Effector memory CD8-positive, alpha-beta T cell (primary cell): ENCODE measurements around the gene ADD2.
"Not testable (repeated sequence)": the region's sequence is repeated elsewhere in the genome, so short reads cannot be mapped to it uniquely, and the experiment has no call there.

Experiments
- ATAC-seq: fragments of 150-1000 bp; cut with Tn5 transposase; replicated peaks from 2 replicates; pipeline ENCODE4 v1.10.0; 2021; ENCODE audit warnings: mild to moderate bottlenecking, moderate library complexity
- DNase-seq, 3 experiments: peaks; one replicate each; pipeline ENCODE4 v3.0.0; 2021
- H3K27ac Mint-ChIP-seq, 2 donors: one replicate each; pipeline ENCODE4 v1.8.0; 2022; ENCODE audit warnings: mild to moderate bottlenecking in 2 of 2, mixed read lengths in 2 of 2, moderate library complexity in 2 of 2
- H3K27me3 Mint-ChIP-seq, 2 donors: one replicate each; pipeline ENCODE4 v1.8.0; 2022; ENCODE audit warnings: mixed read lengths in 2 of 2
- H3K36me3 Mint-ChIP-seq: one replicate; pipeline ENCODE4 v1.8.0; 2022; ENCODE audit warnings: mild to moderate bottlenecking, moderate library complexity, mixed read lengths; ENCODE audit not compliant: insufficient read depth
- H3K4me1 Mint-ChIP-seq, 2 donors: one replicate each; pipeline ENCODE4 v1.8.0; 2022; ENCODE audit warnings: low read depth in 2 of 2, mixed read lengths in 2 of 2
- H3K4me3 Mint-ChIP-seq, 2 donors: one replicate each; pipeline ENCODE4 v1.8.0; 2022; ENCODE audit warnings: mild to moderate bottlenecking in 2 of 2, mixed read lengths in 2 of 2, moderate library complexity in 2 of 2
- H3K9me3 Mint-ChIP-seq, 2 donors: one replicate each; pipeline ENCODE4 v1.8.0; 2022; ENCODE audit warnings: mixed read lengths in 2 of 2
- total RNA-seq, 9 experiments: gene quantifications; one replicate each; lab custom pipeline; 2026; lab: John Stamatoyannopoulos, UW

The ADD2 gene, protein sequence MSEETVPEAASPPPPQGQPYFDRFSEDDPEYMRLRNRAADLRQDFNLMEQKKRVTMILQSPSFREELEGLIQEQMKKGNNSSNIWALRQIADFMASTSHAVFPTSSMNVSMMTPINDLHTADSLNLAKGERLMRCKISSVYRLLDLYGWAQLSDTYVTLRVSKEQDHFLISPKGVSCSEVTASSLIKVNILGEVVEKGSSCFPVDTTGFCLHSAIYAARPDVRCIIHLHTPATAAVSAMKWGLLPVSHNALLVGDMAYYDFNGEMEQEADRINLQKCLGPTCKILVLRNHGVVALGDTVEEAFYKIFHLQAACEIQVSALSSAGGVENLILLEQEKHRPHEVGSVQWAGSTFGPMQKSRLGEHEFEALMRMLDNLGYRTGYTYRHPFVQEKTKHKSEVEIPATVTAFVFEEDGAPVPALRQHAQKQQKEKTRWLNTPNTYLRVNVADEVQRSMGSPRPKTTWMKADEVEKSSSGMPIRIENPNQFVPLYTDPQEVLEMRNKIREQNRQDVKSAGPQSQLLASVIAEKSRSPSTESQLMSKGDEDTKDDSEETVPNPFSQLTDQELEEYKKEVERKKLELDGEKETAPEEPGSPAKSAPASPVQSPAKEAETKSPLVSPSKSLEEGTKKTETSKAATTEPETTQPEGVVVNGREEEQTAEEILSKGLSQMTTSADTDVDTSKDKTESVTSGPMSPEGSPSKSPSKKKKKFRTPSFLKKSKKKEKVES
- total RNA-seq: 0 to 2.6 (median 0.55) reads per million in 9 experiments

DNA sequence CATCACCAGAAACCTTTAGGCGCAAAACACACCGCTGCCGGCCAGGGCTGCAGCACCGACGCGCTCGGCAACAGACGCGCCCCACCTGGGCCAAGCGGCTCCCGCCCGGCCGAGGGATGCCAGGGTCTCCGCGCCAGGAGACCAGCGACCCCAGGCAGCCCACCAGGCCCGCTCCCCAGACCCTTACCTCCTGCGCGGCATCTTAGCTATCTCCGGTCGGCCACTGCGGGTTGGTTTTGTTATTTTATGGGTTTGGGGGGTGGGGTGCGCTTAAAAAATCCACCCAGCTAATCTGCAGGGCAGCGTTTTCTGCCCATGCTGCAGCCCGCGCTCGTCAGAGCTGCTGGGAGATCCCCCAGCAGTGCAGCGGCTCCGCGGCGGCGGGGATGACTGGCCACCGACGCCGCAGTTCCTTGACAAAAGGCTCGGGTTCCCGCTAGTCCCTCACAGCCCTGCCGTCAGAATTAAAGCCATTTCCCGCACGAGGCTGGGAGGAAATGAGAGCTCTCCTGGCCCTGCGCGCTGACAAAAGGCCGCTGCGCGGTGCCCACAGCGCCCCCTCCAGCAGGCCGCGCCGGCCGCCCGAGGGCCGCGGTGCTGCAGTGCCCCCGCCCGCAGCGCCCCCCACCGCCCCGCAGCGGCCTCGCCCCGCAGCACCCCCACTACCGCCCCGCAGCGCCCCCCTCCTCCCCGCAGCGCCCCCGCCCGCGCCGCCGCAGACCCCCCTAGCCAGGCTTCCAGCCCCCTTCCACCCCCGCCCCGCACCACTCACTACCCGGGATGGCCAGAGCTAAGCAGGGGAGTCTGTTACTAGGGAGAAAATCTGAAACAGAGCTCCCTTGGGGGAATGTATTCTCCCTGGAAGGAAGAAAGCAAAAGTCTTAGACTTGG lies at the start of gene ADD2:
Gene ADD2 (minus strand): TSS at position 502 of the 891 bp plus-strand sequence. CDS start 61,792 bp downstream, outside the sequence.
- H3K9me3 Mint-ChIP-seq: no peaks in the 10 kb centered on the region
- DNase-seq: peak in 1 of 3 experiments; percentile 18
- peak within 1 kb of the TSS; percentile 71 to 86 for H3K4me3 Mint-ChIP-seq
- peaks cover 12 to 14% of the 10 kb centered on the region in 2 donors for H3K4me1 Mint-ChIP-seq
- H3K27ac Mint-ChIP-seq: peak within 1 kb of the TSS; percentile 81 to 83
- H3K27me3 Mint-ChIP-seq: peaks cover 75 to 88% of the 10 kb centered on the region in 2 donors
- no peaks in the 10 kb centered on the region for H3K36me3 Mint-ChIP-seq
- peak; percentile 77 for ATAC-seq

DNA sequence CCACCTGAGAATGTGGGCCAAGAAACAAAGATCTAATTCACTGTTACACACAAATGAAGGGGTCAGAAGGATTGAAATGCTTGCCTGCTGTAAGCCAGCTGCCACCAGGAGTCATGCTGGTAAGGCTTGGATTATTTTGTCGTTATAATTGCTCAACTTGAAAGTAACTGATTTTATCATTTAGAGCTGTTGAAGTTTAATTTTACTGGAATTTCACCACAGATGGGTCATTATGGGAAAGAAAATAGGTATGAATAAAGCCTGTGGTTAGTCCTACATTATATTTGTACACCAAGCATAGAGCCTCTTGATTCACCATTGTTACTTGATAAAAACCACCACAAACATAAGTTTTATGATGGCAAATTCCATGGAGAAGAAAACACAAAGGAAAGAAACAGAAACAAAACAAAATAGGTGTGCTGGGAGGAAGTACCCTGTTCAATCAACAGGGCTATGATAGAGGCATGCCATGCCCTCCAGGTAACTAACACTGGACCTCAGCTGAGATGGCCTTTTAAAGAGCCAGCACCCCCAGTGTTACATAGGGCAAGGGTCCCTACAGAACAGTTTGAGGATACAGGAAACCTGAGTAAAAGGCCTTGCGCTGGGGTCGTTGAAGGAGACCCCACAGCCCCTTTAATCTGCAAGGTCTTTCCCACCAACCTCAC lies 49.4 kb upstream of the ADD2 start:
- no peaks in the 10 kb centered on the region for H3K9me3 Mint-ChIP-seq
- peaks cover 3% of the 10 kb centered on the region for H3K36me3 Mint-ChIP-seq
- H3K27me3 Mint-ChIP-seq: peaks cover 0 to 39% of the 10 kb centered on the region in 2 donors
- peaks cover under 1 to 2% of the 10 kb centered on the region in 2 donors for H3K4me1 Mint-ChIP-seq
- H3K27ac Mint-ChIP-seq: no peak overlapping the region
- DNase-seq (no peak), ATAC-seq (no peak)
- no peak overlapping the region for H3K4me3 Mint-ChIP-seq

DNA sequence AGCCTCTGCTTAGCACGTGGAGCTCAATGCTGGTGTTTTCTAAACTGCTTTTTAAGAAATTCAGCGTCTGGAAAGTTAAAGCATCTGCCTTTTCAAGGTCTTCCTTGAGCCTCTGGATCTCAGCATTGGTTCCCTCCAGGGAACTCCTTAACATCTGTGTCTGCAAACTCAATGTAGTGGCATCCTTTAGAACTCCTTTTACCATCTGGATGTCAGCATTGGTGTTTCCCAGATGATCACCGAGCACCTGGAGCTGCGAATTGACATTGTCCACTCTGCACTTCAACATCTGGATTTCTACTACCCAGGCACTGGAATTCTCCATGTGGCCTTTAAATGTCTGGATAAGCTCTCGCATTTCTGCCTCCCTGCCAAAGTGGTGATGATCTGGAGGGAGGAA lies 48.7 kb upstream of the ADD2 start:
- H3K9me3 Mint-ChIP-seq: no peaks in the 10 kb centered on the region
- no peak overlapping the region for H3K4me3 Mint-ChIP-seq
- DNase-seq (no peak), ATAC-seq (no peak)
- H3K36me3 Mint-ChIP-seq: peaks cover 3% of the 10 kb centered on the region
- H3K4me1 Mint-ChIP-seq: no peaks in the 10 kb centered on the region
- H3K27ac Mint-ChIP-seq: no peak overlapping the region
- H3K27me3 Mint-ChIP-seq: peaks cover 0 to 39% of the 10 kb centered on the region in 2 donors

- H3K9me3 Mint-ChIP-seq: no peaks in the 10 kb centered on the region
- peaks cover 3% of the 10 kb centered on the region for H3K36me3 Mint-ChIP-seq
- peaks cover 0 to 2% of the 10 kb centered on the region in 2 donors for H3K4me1 Mint-ChIP-seq
- no peak overlapping the region for H3K27ac Mint-ChIP-seq
- DNase-seq (no peak), ATAC-seq (no peak)
- H3K27me3 Mint-ChIP-seq: peaks cover 0 to 25% of the 10 kb centered on the region in 2 donors
- H3K4me3 Mint-ChIP-seq: no peak overlapping the region
Measured at GRCh38 chr2:70808983-70809958, 41.3 kb upstream of the ADD2 start.

GRCh38 chr2:70807828-70808118 lies 39.8 kb upstream of the ADD2 start:
- peaks cover 3% of the 10 kb centered on the region for H3K36me3 Mint-ChIP-seq
- no peaks in the 10 kb centered on the region for H3K9me3 Mint-ChIP-seq
- no peak overlapping the region for H3K27ac Mint-ChIP-seq
- H3K4me1 Mint-ChIP-seq: peaks cover 0 to 2% of the 10 kb centered on the region in 2 donors
- DNase-seq (no peak), ATAC-seq (no peak)
- no peak overlapping the region for H3K4me3 Mint-ChIP-seq
- peaks cover 0 to 25% of the 10 kb centered on the region in 2 donors for H3K27me3 Mint-ChIP-seq

- Mint-ChIP-seq H3K27ac (no peak overlapping the region), H3K9me3 (no peaks in the 10 kb centered on the region), H3K4me3 (no peak overlapping the region), H3K27me3 (peaks cover 0 to 25% of the 10 kb centered on the region in 2 donors), H3K36me3 (peaks cover 3% of the 10 kb centered on the region), H3K4me1 (peaks cover 0 to 2% of the 10 kb centered on the region in 2 donors)
- ATAC-seq (no peak), DNase-seq (no peak)
Measured at GRCh38 chr2:70807102-70807827, 39.3 kb upstream of the ADD2 start.

GRCh38 chr2:70806620-70807019 lies 38.6 kb upstream of the ADD2 start:
- Mint-ChIP-seq H3K4me1 (peaks cover 0 to 2% of the 10 kb centered on the region in 2 donors), H3K4me3 (no peak overlapping the region), H3K36me3 (peaks cover 3% of the 10 kb centered on the region), H3K9me3 (no peaks in the 10 kb centered on the region), H3K27me3 (peaks cover 0 to 29% of the 10 kb centered on the region in 2 donors), H3K27ac (no peak overlapping the region)
- DNase-seq: no peak
- ATAC-seq: no peak

DNA sequence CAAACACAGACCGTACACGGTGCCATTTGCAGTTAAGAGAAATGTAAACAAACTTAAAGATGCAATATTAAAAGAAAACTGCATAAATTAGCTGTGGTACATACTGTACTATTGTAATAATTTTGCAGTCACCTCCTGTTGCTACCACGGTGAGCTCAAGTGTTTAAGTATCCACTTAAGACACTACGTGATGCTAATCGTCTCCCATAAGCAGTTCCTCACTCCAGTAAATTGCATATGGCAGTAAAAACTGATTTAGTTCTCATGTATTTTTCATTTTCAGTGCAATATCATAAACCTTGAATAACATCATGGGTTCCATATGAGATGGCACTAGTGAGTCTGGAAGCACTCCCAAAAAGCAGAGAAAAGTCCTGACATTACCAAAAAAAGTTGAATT lies 38.0 kb upstream of the ADD2 start:
- Mint-ChIP-seq H3K27ac (no peak overlapping the region), H3K9me3 (no peaks in the 10 kb centered on the region), H3K4me3 (no peak overlapping the region), H3K36me3 (peaks cover 3% of the 10 kb centered on the region), H3K4me1 (peaks cover 0 to 2% of the 10 kb centered on the region in 2 donors), H3K27me3 (peaks cover 0 to 35% of the 10 kb centered on the region in 2 donors)
- no peak for DNase-seq
- ATAC-seq: no peak

DNA sequence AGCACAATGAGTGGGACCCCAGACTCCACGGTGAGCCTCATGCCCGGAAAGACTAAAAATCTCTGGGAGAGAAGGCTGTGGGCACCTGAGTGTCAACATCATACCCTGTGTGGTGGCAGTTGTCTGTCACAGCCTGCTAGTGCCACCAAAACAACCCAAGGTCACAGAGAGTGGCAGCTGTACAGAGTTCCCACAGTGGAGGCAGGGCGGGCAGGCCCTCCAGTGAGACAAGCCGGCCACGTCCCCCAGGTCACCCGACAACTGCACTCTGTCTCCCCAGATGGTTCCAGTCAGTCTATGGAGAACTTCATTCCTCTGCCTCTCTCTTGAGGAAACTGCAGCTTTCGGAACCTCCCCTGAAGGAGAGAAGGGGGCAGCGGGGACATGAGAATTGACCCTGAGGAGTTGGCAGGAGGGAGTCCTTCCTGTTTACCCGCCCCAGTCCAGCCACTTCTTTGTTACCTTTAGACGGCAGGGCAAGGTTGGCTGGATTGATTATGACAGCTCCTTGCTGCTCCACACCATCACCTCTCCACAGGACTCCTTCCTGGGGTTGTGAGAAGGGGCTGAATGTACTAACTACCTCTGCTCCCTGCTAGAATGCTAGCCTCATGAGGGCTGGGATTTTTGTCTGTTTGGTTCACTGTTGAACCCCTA lies 33.7 kb upstream of the ADD2 start:
- H3K27ac Mint-ChIP-seq: no peak overlapping the region
- peaks cover 0 to 4% of the 10 kb centered on the region in 2 donors for H3K4me1 Mint-ChIP-seq

GRCh38 chr2:70799706-70800105 lies 31.7 kb upstream of the ADD2 start:
- ATAC-seq (no peak), DNase-seq (no peak)
- peaks cover 5 to 8% of the 10 kb centered on the region in 2 donors for H3K9me3 Mint-ChIP-seq
- H3K27me3 Mint-ChIP-seq: peaks cover 0 to 55% of the 10 kb centered on the region in 2 donors
- H3K4me3 Mint-ChIP-seq: no peak overlapping the region
- H3K36me3 Mint-ChIP-seq: no peaks in the 10 kb centered on the region
- H3K4me1 Mint-ChIP-seq: peaks cover 0 to 2% of the 10 kb centered on the region in 2 donors
- H3K27ac Mint-ChIP-seq: no peak overlapping the region

More for the DNA sequence above, 33.7 kb upstream of the ADD2 start:
- peaks cover 5 to 8% of the 10 kb centered on the region in 2 donors for H3K9me3 Mint-ChIP-seq
- DNase-seq: no peak
- H3K4me3 Mint-ChIP-seq: no peak overlapping the region
- peaks cover 0 to 57% of the 10 kb centered on the region in 2 donors for H3K27me3 Mint-ChIP-seq
- no peak for ATAC-seq
- H3K36me3 Mint-ChIP-seq: peaks cover 3% of the 10 kb centered on the region

- H3K36me3 Mint-ChIP-seq, ATAC-seq, H3K27ac Mint-ChIP-seq, DNase-seq, H3K9me3 Mint-ChIP-seq, H3K4me3 Mint-ChIP-seq, H3K4me1 Mint-ChIP-seq: not testable (repeated sequence)
- H3K27me3 Mint-ChIP-seq: peaks cover 6 to 70% of the 10 kb centered on the region in 2 donors
Measured at GRCh38 chr2:70797996-70798395, 30.0 kb upstream of the ADD2 start.
